Measurements from ENCODE around the gene TSHZ2.
A peak's percentile ranks its signal among the peaks of the same experiment; 100 is the strongest.

TSHZ2 gene

GRCh38 chr20:53208110-53208832, 236.1 kb downstream of the TSHZ2 start:
- DNase-seq (ENCODE audit: low spot score), result no peak

GRCh38 chr20:53210041-53210440, 237.9 kb downstream of the TSHZ2 start:
- DNase-seq (ENCODE audit: low spot score), result no peak

DNA sequence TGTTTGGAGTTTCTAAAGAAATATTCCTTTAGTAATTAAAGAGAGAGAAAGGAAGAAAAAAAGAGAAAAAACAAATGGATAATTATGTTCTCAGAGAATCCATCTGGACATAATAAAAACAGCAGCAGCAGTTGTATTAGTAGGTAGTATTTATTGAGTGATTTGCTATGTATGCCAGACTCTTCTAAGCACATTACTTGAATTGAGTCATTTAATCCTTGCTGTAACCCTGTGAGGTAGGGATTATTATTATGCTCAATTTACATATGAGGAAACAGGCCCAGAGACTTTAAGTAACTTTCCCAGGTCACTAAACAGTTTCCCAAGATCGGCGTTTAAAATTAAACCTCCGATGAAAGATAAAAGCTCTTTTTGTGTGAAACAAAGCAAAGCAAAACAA, 238.8 kb downstream of the TSHZ2 start:
- DNase-seq (ENCODE audit: low spot score), result no peak

DNA sequence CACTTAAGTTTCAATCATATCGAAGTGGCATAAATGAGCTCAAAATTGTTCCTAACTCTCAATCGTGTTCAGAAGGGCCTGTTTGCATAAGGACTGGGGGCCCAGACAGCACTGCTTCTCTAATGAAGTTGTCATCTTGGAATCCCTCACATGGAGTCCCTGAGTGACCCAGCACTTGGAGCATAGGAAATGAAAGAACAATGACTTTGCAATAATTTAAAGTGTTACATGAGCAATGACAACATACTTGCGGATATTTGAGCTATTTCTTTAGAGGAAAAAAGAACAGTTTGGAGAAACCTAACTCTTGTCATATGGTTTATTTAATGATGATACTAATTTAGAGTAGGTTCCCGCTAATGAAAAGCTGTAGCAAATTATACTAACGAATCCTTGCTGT, 239.9 kb downstream of the TSHZ2 start:
- DNase-seq (ENCODE audit: low spot score), result no peak

DNA sequence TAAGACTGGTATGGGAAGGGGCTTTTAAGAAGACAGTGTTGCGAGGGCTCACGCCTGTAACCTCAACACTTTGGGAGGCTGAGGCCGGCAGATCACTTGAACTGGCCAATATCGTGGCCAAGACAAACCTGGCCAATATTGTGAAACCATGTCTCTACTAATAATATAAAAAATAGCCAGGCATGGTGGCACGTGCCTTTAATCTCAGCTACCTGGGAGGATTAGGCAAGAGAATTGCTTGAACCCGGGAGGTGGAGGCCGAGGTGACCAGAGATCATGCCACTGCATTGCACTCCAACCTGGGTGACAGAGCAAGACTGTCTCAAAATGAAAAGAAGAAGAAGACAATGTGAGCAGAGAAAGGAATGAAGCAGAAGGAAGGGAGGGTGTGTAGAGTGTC, 242.2 kb downstream of the TSHZ2 start:
- no peak for DNase-seq (ENCODE audit: low spot score)

GRCh38 chr20:53215166-53215565, 243.0 kb downstream of the TSHZ2 start:
- no peak for DNase-seq (ENCODE audit: low spot score)

- no peak for DNase-seq (ENCODE audit: low spot score)
Observed at GRCh38 chr20:53216478-53216855, 244.3 kb downstream of the TSHZ2 start.

DNA sequence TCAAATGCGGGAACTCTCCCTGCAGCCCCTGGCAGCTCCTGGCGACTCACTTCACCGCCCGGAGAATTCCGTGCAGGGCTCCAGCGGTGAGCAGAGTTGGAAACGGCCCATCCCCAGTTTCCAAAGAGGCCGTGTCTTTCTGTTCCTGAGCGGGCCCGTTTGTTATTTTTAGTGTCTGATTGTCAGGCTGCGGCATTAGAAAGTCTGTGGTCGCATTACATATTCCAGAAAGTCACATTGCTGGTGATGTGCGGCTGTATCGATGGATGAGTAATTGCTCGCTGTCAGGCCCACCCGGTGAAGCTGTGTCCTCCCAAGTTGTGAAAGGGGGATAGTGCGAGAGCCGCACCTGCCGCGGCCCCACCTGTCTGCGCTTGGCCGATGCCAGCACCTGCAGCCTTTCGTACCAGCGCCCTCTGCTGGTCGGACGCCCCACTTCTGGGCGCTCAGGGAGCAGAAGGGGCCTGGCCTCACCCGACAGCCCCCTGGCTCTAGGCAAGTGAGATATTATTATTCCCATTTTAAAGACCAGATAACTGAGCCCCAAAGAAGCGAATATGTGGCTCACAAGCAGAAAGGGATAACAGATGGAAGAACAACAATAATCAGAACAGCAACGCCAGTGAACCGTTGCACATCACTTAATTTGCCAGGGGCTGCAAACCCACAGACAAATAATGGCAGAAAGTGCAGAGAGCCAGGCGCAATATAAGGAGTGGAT, 244.9 kb downstream of the TSHZ2 start:
- DNase-seq (ENCODE audit: low spot score), result peak; percentile 34

DNA sequence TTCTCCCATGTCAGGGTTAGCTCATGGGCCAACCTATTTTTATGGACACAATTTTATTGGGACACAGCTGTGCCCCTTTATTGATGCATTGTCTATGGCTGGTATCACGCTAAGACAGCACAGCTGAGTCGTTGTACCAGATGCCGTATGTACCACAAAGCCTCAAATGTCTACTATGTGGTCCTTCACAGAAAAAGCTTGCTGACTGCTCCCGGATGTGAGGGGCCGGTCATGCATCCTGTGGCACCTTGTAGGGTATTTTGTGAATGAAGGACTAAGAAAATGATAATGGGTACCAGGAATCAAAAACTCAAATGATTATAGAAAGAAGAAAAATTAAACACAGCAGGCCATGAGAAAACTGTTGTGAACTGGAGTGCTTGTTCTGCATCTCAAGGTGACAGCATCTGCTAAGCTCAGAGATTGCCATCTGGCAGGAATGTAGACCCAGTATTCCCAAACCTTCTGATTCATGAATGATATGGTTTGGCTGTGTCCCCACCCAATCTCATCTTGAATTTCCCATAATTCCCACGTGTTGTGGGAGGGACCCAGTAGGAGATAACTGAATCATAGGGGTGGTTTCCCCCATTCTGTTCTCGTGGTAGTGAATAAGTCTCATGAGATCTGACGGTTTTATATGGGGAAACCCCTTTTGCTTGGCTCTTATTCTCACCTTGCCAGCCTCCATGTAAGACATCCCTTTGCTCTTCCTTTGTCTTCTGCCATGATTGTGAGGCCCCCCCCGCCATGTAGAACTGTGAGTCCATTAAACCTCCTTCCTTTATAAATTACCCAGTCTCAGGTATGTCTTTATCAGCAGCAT, 248.5 kb downstream of the TSHZ2 start:
- no peak for DNase-seq (ENCODE audit: low spot score)

DNA sequence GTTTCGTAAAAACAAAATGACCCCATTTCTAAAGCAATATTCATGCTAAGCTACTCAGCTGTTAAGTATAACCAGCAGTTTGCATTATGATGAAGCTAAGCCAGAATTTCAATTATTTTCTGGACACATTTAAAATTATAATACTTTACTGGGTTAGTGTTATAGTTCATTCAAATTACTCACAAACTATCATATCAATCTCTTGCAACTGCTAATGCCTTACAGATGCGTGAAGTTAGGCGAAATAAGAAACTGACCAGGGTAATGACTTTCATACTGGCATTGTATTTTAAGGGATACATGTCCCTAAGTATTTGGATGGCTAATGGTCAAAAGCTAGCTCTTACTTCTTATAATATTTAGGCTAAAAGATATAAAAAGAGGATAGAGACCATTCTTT, 249.6 kb downstream of the TSHZ2 start:
- no peak for DNase-seq (ENCODE audit: low spot score)

- no peak for DNase-seq (ENCODE audit: low spot score)
Observed at GRCh38 chr20:53222416-53222815, 250.3 kb downstream of the TSHZ2 start.

GRCh38 chr20:53222932-53223331, 250.8 kb downstream of the TSHZ2 start:
- DNase-seq (ENCODE audit: low spot score), result no peak

- DNase-seq (ENCODE audit: low spot score), result no peak
Observed at GRCh38 chr20:53223626-53224172, 251.5 kb downstream of the TSHZ2 start.

- DNase-seq (ENCODE audit: low spot score), result no peak
Observed at GRCh38 chr20:53224851-53225250, 252.7 kb downstream of the TSHZ2 start.

DNA sequence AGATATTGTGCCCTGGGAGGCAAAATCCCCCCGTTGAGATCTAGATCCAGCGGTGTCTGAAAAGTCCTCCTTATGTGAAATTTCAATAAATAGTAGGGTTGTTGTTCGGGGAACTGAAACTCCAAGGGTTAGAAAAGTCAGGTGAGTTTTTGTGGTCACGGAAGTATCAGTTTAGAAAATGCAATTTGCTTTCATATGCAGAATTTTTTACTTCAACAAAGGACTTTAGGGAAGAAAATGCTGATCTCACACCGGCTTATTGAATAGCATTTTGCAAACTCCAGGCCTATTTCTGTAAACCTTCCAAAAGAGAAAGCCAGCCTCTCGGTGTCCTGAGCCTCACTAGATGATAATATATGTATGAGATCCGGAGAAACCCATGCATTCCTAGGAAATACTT, 254.7 kb downstream of the TSHZ2 start:
- DNase-seq (ENCODE audit: low spot score), result no peak

- no peak for DNase-seq (ENCODE audit: low spot score)
Observed at GRCh38 chr20:53227523-53227922, 255.4 kb downstream of the TSHZ2 start.

GRCh38 chr20:53231061-53231460, 258.9 kb downstream of the TSHZ2 start:
- no peak for DNase-seq (ENCODE audit: low spot score)

DNA sequence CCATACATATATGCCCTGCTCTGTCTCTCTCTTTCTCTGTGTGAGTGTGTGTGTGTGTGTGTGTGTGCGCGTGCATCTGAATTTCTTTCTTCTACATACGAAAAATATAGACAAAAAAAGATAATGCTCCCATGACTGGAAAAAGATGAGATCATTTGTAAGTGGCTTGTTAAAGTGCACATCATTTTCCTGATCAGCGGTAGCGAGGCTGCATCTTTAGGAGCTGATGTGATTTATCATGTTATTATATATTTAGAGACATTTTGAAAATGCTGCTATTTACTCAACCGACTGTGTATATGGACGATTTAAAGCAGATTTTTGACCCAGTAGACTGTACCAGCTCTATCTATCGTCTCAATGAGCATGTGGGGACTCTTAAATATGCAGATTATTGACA, 265.3 kb downstream of the TSHZ2 start:
- no peak for DNase-seq (ENCODE audit: low spot score)

DNA sequence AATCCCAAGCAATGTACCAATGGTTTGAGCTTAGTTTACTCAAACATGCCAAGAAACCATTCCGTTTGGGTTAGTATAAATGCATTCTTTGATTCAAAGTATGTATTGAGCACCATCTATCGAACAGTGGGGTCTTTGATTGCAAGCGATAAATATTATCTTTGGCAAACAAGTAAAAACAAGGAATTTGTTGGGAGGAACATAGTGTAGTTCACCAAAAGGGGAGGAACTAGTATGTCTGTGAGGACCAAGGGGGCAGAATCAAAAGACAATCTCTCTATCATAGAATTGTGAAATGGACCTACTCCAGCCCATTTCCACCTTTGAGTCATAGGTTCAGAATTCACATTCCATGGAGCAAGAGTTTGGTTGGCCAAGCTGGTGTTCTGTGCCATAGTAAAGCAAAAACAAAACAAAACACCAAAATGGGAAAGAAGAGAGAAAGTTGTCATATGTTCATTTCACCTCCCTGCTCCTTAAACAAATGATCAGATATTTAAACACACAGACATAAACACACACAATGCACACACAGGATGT, 266.0 kb downstream of the TSHZ2 start:
- DNase-seq (ENCODE audit: low spot score), result no peak

GRCh38 chr20:53243152-53243551, 271.0 kb downstream of the TSHZ2 start:
- DNase-seq (ENCODE audit: low spot score), result no peak

DNA sequence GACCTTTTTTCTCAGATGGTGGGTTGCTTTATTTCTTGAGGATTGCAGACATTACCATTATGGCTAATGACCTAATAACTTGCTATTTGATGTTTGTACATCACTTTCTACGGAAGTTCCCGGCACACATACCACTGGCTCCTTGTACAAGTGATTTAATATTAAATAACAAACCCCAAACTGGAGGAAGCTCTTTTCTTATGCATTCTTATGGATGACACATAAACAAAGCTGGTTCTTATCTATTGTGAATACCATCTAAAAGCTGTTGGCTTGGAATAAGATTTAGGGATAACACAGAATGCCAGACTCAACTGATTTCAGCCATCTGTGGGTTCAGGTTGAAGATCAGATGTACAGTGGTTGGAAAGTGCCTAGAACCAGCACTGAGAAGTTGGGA, 272.6 kb downstream of the TSHZ2 start:
- no peak for DNase-seq (ENCODE audit: low spot score)

- DNase-seq (ENCODE audit: low spot score), result no peak
Observed at GRCh38 chr20:53245574-53245973, 273.4 kb downstream of the TSHZ2 start.

Measured in kidney capillary endothelial cell (primary cell).